PC-3 (cell line): ENCODE measurements around the gene ZBTB43. TPM values are rescaled to one million over a fixed set of nuclear protein-coding genes. Genes with fewer than 3 reads are reported as not detected.
A peak's percentile ranks its signal among the peaks of the same experiment; 100 is the strongest.

Experiments
- ATAC-seq: fragments of 200-7000 bp; cut with Tn5 transposase; 2 replicates; pipeline ENCODE4 v1.9.1; 2020; ENCODE audit warnings: mild to moderate bottlenecking, moderate library complexity
- BruUV-seq: library from RNA; stranded (reverse); fragments of 400-500 nt; replicated peaks from 2 replicates; lab custom pipeline; 2021; lab: Mats Ljungman, UMichigan
- CTCF ChIA-PET: fragments of 300-600 bp; sonication (Branson Sonifier 250); formaldehyde crosslinking; loops from one replicate; lab custom pipeline; 2022; ENCODE audit warnings: antibody characterized with exemption; lab: Charles Lee
- POLR2A ChIA-PET: fragments of 300-600 bp; sonication (Branson Sonifier 250); formaldehyde crosslinking; loops from one replicate; lab custom pipeline; 2022; ENCODE audit warnings: antibody characterized with exemption; ENCODE audit not compliant: unreplicated experiment; lab: Charles Lee
- DNase-seq: peaks from one replicate; pipeline ENCODE4 v3.0.0-alpha.2; 2015
- H2AFZ ChIP-seq: fragments of 300-600 bp; sonication (generic); 2 replicates; pipeline ENCODE4 v1.6.0; 2016; ENCODE audit warnings: antibody characterized with exemption, low read length
- H3F3A ChIP-seq: fragments of 300-600 bp; sonication (generic); one replicate; pipeline ENCODE4 v1.6.0; 2017; ENCODE audit warnings: antibody characterized with exemption, low read length, control low read depth, mild to moderate bottlenecking; ENCODE audit not compliant: unreplicated experiment
- H3K27ac ChIP-seq: fragments of 300-600 bp; sonication (generic); 2 replicates; pipeline ENCODE4 v1.5.1; 2016; ENCODE audit warnings: mild to moderate bottlenecking, low read length
- H3K27me3 ChIP-seq: fragments of 300-600 bp; sonication (generic); 2 replicates; pipeline ENCODE4 v1.6.1; 2016; ENCODE audit warnings: low read length, mixed read lengths
- H3K36me3 ChIP-seq: fragments of 300-600 bp; sonication (generic); 2 replicates; pipeline ENCODE4 v1.6.1; 2016; ENCODE audit warnings: low read depth, mixed run types, low read length, mixed read lengths
- H3K4me1 ChIP-seq: fragments of 300-600 bp; sonication (generic); 2 replicates; pipeline ENCODE4 v1.5.1; 2016; ENCODE audit warnings: low read length; ENCODE audit not compliant: insufficient read depth
- H3K4me2 ChIP-seq: fragments of 300-600 bp; sonication (generic); 2 replicates; pipeline ENCODE4 v1.6.0; 2016; ENCODE audit warnings: low read length
- H3K4me3 ChIP-seq: fragments of 300-600 bp; sonication (generic); 2 replicates; pipeline ENCODE4 v1.5.1; 2016; ENCODE audit warnings: mild to moderate bottlenecking, low read length, mixed read lengths
- H3K79me2 ChIP-seq: fragments of 300-600 bp; sonication (generic); 2 replicates; pipeline ENCODE4 v1.6.1; 2017; ENCODE audit warnings: low read length, mixed read lengths
- H3K9ac ChIP-seq: fragments of 300-600 bp; sonication (generic); 2 replicates; pipeline ENCODE4 v1.6.0; 2016; ENCODE audit warnings: mild to moderate bottlenecking, low read length
- H3K9me2 ChIP-seq: fragments of 300-600 bp; sonication (generic); replicated peaks from 2 replicates; pipeline ENCODE4 v1.6.1; 2016; ENCODE audit warnings: mixed run types, low read length, mixed read lengths
- H3K9me3 ChIP-seq: fragments of 300-600 bp; sonication (generic); 2 replicates; pipeline ENCODE4 v1.6.1; 2016; ENCODE audit warnings: low read length, mixed read lengths
- H4K20me1 ChIP-seq: fragments of 300-600 bp; sonication (generic); 2 replicates; pipeline ENCODE4 v1.6.1; 2016; ENCODE audit warnings: low read length, mixed read lengths
- EZH2 ChIP-seq: fragments of 300-600 bp; sonication (generic); IDR thresholded peaks from one replicate; pipeline ENCODE4 v1.6.1; 2017; ENCODE audit warnings: antibody characterized with exemption, mild to moderate bottlenecking, low read length; ENCODE audit not compliant: unreplicated experiment
- EZH2phosphoT487 ChIP-seq: fragments of 300-600 bp; sonication (generic); IDR thresholded peaks from 2 replicates; pipeline ENCODE4 v1.6.1; 2018; ENCODE audit warnings: mild to moderate bottlenecking, antibody characterized with exemption, low read length, borderline replicate concordance
- intact Hi-C: fragments of 100-400 bp; cut with micrococcal nuclease; formaldehyde crosslinking; loops from 2 replicates; pipeline ENCODE4 v1.9.0; 2023
- total RNA-seq: library from RNA; depleted of rRNA; stranded (reverse); fragments of >200 nt; gene quantifications from 2 replicates; pipeline ENCODE4 v1.2.3, GENCODE V29; 2014
- TF ChIP-seq, protein P1 (sequence below): fragments of 300-600 bp; sonication (generic); conservative IDR thresholded peaks from 2 replicates; pipeline ENCODE4 v1.5.1; 2017; ENCODE audit warnings: antibody characterized with exemption, low read depth, mild to moderate bottlenecking, low read length

The ZBTB43 gene
- total RNA-seq, 1 experiment from 2014 or later, result 5.9 TPM

DNA sequence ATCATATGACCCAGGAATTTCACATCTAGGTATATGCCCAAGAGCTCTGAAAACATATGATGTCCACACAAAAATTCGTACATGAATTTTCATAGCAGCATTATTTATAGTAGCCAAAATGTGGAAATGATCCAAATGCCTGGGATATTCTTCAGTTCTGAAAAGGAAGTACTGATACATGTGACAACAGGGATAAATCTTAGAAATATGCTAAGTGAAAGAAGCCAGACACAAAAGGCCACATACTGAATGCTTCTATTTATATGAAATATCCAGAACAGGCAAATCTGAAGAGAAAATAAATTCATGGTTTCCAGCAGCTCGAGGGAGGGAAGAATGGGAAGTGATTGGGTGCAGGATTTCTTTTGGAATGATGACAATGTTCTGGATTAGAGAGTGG lies 16.8 kb upstream of the ZBTB43 start:
- ATAC-seq (no peak), DNase-seq (no peak)
- H3K9me2 ChIP-seq, result no peaks in the 10 kb centered on the region
- CTCF ChIA-PET, result no interaction called here
- H3K9me3 ChIP-seq, result no peaks in the 10 kb centered on the region
- H3K27ac ChIP-seq, result peak overlapping the region; percentile 17; the same call in 1 of the 2 replicates
- no peaks in the 10 kb centered on the region for H3K79me2 ChIP-seq
- TF ChIP-seq EZH2phosphoT487, result no peak
- TF ChIP-seq, protein P1, sequence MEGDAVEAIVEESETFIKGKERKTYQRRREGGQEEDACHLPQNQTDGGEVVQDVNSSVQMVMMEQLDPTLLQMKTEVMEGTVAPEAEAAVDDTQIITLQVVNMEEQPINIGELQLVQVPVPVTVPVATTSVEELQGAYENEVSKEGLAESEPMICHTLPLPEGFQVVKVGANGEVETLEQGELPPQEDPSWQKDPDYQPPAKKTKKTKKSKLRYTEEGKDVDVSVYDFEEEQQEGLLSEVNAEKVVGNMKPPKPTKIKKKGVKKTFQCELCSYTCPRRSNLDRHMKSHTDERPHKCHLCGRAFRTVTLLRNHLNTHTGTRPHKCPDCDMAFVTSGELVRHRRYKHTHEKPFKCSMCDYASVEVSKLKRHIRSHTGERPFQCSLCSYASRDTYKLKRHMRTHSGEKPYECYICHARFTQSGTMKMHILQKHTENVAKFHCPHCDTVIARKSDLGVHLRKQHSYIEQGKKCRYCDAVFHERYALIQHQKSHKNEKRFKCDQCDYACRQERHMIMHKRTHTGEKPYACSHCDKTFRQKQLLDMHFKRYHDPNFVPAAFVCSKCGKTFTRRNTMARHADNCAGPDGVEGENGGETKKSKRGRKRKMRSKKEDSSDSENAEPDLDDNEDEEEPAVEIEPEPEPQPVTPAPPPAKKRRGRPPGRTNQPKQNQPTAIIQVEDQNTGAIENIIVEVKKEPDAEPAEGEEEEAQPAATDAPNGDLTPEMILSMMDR, result no peak
- no peak for TF ChIP-seq EZH2
- peak overlapping the region; percentile 43 for H3K4me2 ChIP-seq
- peaks cover 20% of the 10 kb centered on the region for H3K4me1 ChIP-seq
- intact Hi-C loops, result no loop called here
- H3K4me3 ChIP-seq, result no peak overlapping the region
- 0 out of 2 replicates have a peak overlapping the region, but pooled peaks have one; percentile 43 for H2AFZ ChIP-seq
- H4K20me1 ChIP-seq, result no peaks in the 10 kb centered on the region
- no peaks in the 10 kb centered on the region for H3F3A ChIP-seq
- POLR2A ChIA-PET, result no interaction called here
- no TSS peak for BruUV-seq
- H3K36me3 ChIP-seq, result no peaks in the 10 kb centered on the region
- H3K9ac ChIP-seq, result no peak overlapping the region
- no peaks in the 10 kb centered on the region for H3K27me3 ChIP-seq

DNA sequence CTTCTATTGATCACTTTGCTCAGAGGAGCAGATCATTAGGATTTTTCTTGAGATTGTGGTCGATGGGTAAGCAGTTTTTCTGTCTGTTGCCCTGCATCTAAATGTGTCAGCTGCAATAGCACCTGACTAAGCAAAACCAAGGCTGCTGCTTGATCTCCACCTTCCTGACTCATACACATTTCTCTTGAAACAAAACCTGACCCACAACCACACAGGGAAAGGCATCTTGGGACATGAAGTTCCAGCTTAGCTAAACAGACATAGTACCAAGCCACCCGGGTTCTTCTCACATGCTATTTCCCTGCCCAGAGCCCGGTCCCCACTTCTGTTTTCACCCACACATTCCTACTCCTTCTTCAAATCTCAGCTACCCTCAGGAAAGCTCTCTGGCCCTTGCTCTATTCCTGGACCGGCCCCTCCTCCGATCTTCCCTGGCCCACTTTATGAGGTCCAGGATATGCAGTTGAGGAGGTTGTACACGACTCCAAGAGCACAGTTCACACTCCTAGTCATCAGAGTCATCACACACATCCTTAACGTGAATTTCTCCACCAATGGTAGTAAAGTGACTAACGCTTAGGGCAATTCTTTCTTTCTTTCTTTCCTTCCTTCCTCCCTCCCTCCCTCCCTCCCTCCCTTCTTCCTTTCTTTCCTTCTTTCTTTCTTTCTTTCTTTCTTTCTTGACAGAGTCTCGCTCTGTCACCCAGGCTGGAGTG lies 16.0 kb upstream of the ZBTB43 start:
- Histone ChIP-seq H3K36me3 (no peaks in the 10 kb centered on the region), H3K4me3 (no peak overlapping the region), H3K9me2 (no peaks in the 10 kb centered on the region), H3K4me2 (peak overlapping the region; percentile 43), H3K4me1 (peaks cover 20% of the 10 kb centered on the region), H4K20me1 (no peaks in the 10 kb centered on the region), H2AFZ (0 out of 2 replicates have a peak overlapping the region, but pooled peaks have one; percentile 43), H3K27ac (peak overlapping the region; percentile 20; the same call in 1 of the 2 replicates), H3F3A (no peaks in the 10 kb centered on the region), H3K9ac (no peak overlapping the region), H3K27me3 (no peaks in the 10 kb centered on the region), H3K9me3 (no peaks in the 10 kb centered on the region), H3K79me2 (no peaks in the 10 kb centered on the region)
- peak; percentile 67 for DNase-seq
- POLR2A ChIA-PET, result no interaction called here
- intact Hi-C loops, result no loop called here
- TF ChIP-seq EZH2, result no peak
- TF ChIP-seq, protein P1, result no peak
- TF ChIP-seq EZH2phosphoT487, result no peak
- peak; percentile 42 for ATAC-seq
- CTCF ChIA-PET, result no interaction called here
- no TSS peak for BruUV-seq

DNA sequence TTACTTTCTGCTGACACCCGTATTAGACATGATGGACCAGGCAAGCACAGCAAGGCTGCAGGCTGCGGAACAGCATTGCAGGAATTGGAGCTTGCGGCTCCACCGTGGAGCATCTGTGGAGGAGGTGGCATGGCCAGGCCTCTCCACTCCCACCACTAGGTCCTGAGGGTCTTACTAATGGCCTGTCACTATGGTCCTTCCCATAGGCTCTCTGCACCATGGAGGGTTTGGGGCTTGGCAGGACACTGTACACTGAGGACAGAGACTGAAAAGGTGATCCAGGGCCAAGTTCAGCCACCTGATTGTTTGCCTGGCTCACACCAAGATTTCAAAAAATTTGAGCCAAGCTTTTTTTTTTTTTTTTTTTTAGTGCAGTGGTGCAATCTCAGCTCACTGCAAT lies 14.3 kb upstream of the ZBTB43 start:
- ChIA-PET CTCF (no interaction called here), POLR2A (no interaction called here)
- Histone ChIP-seq H3K4me3 (no peak overlapping the region), H3K9me2 (no peaks in the 10 kb centered on the region), H3K4me1 (peaks cover 20% of the 10 kb centered on the region), H3K27ac (peak overlapping the region; percentile 80), H3K4me2 (no peak overlapping the region), H2AFZ (no peak overlapping the region), H3F3A (no peaks in the 10 kb centered on the region), H3K9me3 (no peaks in the 10 kb centered on the region), H3K9ac (no peak overlapping the region), H4K20me1 (no peaks in the 10 kb centered on the region), H3K36me3 (no peaks in the 10 kb centered on the region), H3K27me3 (no peaks in the 10 kb centered on the region), H3K79me2 (no peaks in the 10 kb centered on the region)
- DNase-seq (no peak), ATAC-seq (no peak)
- no peak for TF ChIP-seq EZH2phosphoT487
- BruUV-seq, result no TSS peak
- intact Hi-C loops, result no loop called here
